Chondrocyte (in vitro differentiated cells): ENCODE results near the gene MYO1F. TPM values are rescaled to one million over a fixed set of nuclear protein-coding genes. Genes with fewer than 3 reads are reported as not detected.

Source experiments
- DNase-seq: peaks from one replicate; pipeline ENCODE4 v3.0.0; 2021; ENCODE audit warnings: mixed read lengths, low spot score
- H3K27ac Mint-ChIP-seq: one replicate; pipeline ENCODE4 v1.8.0; 2021; ENCODE audit warnings: mild to moderate bottlenecking, moderate library complexity, mixed read lengths; ENCODE audit not compliant: unreplicated experiment
- H3K27me3 Mint-ChIP-seq: 2 replicates; pipeline ENCODE4 v1.8.0; 2021; ENCODE audit warnings: low read depth, mixed read lengths
- H3K36me3 Mint-ChIP-seq: 2 replicates; pipeline ENCODE4 v1.8.0; 2021; ENCODE audit warnings: low read depth, mixed read lengths
- H3K4me1 Mint-ChIP-seq: 2 replicates; pipeline ENCODE4 v1.8.0; 2021; ENCODE audit warnings: low read depth, mild to moderate bottlenecking, mixed read lengths
- H3K4me3 Mint-ChIP-seq: one replicate; pipeline ENCODE4 v1.8.0; 2021; ENCODE audit warnings: mild to moderate bottlenecking, moderate library complexity, mixed read lengths; ENCODE audit not compliant: unreplicated experiment
- H3K9me3 Mint-ChIP-seq: 2 replicates; pipeline ENCODE4 v1.8.0; 2021; ENCODE audit warnings: low read depth, mixed read lengths
- CTCF ChIP-seq: fragments of 200-600 bp; sonication (generic); IDR thresholded peaks from 2 replicates; pipeline ENCODE4 v1.5.0; 2021; ENCODE audit warnings: antibody characterized with exemption, mild to moderate bottlenecking, moderate library complexity
- total RNA-seq: library from RNA; stranded (reverse); gene quantifications from 3 replicates; pipeline ENCODE4 v1.2.1, GENCODE V29; 2021

Gene MYO1F
- total RNA-seq, 1 donor from 2014 or later, result 0.50 TPM

- H3K4me3 Mint-ChIP-seq, result no peak overlapping the region
- no peaks in the 10 kb centered on the region for H3K27me3 Mint-ChIP-seq
- peak; percentile 83 for DNase-seq
- H3K36me3 Mint-ChIP-seq, result peaks cover 35% of the 10 kb centered on the region
- peaks cover 8% of the 10 kb centered on the region for H3K4me1 Mint-ChIP-seq
- H3K27ac Mint-ChIP-seq, result no peak overlapping the region
- no peak for TF ChIP-seq CTCF
- no peaks in the 10 kb centered on the region for H3K9me3 Mint-ChIP-seq
Observed at GRCh38 chr19:8485561-8486371, 91.5 kb downstream of the MYO1F start.

- Mint-ChIP-seq H3K36me3 (peaks cover 34% of the 10 kb centered on the region), H3K27me3 (no peaks in the 10 kb centered on the region), H3K9me3 (no peaks in the 10 kb centered on the region)
Observed at GRCh38 chr19:8484331-8484894, 92.8 kb downstream of the MYO1F start.

GRCh38 chr19:8483165-8483564 lies 94.1 kb downstream of the MYO1F start:
- peak; percentile 4 for DNase-seq
- no peak overlapping the region for H3K4me3 Mint-ChIP-seq
- H3K4me1 Mint-ChIP-seq, result peaks cover 15% of the 10 kb centered on the region
- no peak overlapping the region for H3K27ac Mint-ChIP-seq
- TF ChIP-seq CTCF, result no peak
- H3K36me3 Mint-ChIP-seq, result peaks cover 29% of the 10 kb centered on the region
- H3K9me3 Mint-ChIP-seq, result no peaks in the 10 kb centered on the region
- no peaks in the 10 kb centered on the region for H3K27me3 Mint-ChIP-seq

More at GRCh38 chr19:8484331-8484894, 92.8 kb downstream of the MYO1F start:
- no peak overlapping the region for H3K27ac Mint-ChIP-seq
- peak; percentile 67 for DNase-seq
- H3K4me3 Mint-ChIP-seq, result no peak overlapping the region
- peaks cover 8% of the 10 kb centered on the region for H3K4me1 Mint-ChIP-seq
- no peak for TF ChIP-seq CTCF

- Mint-ChIP-seq H3K4me3 (no peak overlapping the region), H3K36me3 (peaks cover 28% of the 10 kb centered on the region), H3K27ac (no peak overlapping the region), H3K4me1 (peaks cover 19% of the 10 kb centered on the region), H3K27me3 (no peaks in the 10 kb centered on the region), H3K9me3 (no peaks in the 10 kb centered on the region)
- peak; percentile 59 for DNase-seq
- no peak for TF ChIP-seq CTCF
Observed at GRCh38 chr19:8482696-8483095, 94.5 kb downstream of the MYO1F start.

- peaks cover 21% of the 10 kb centered on the region for H3K4me1 Mint-ChIP-seq
- peak overlapping the region; percentile 49 for H3K27ac Mint-ChIP-seq
- TF ChIP-seq CTCF, result no peak
- no peaks in the 10 kb centered on the region for H3K9me3 Mint-ChIP-seq
- peaks cover 20% of the 10 kb centered on the region for H3K36me3 Mint-ChIP-seq
- peak; percentile 33 for DNase-seq
- no peak overlapping the region for H3K4me3 Mint-ChIP-seq
- H3K27me3 Mint-ChIP-seq, result no peaks in the 10 kb centered on the region
Observed at GRCh38 chr19:8481616-8482015, 95.6 kb downstream of the MYO1F start.
